ENCODE data around the gene ZNF793.
A peak's percentile ranks its signal among the peaks of the same experiment; 100 is the strongest.

The ZNF793 gene

GRCh38 chr19:37507167-37507464, 377 bp downstream of the ZNF793 start:
- Histone ChIP-seq H3K9ac (ENCODE audit: low read depth, low read length) (peak overlapping the region; percentile 98), H3K4me3 (ENCODE audit: low read depth, low read length) (peak overlapping the region; percentile 92)

GRCh38 chr19:37511186-37511585, 4.4 kb downstream of the ZNF793 start:
- Histone ChIP-seq H3K27me3 (ENCODE audit: control insufficient read depth, insufficient read depth, low read length) (no peaks in the 10 kb centered on the region), H3K9ac (ENCODE audit: low read depth, low read length) (no peak overlapping the region), H3K4me1 (ENCODE audit: control insufficient read depth, insufficient read depth, low read length) (no peaks in the 10 kb centered on the region), H3K36me3 (ENCODE audit: control insufficient read depth, insufficient read depth, low read length) (no peaks in the 10 kb centered on the region), H3K9me3 (ENCODE audit: control insufficient read depth, insufficient read depth, low read length) (no peaks in the 10 kb centered on the region), H3K4me3 (ENCODE audit: low read depth, low read length) (no peak overlapping the region)

More at GRCh38 chr19:37507167-37507464, 377 bp downstream of the ZNF793 start:
- Histone ChIP-seq H3K9me3 (ENCODE audit: control insufficient read depth, insufficient read depth, low read length) (no peaks in the 10 kb centered on the region), H3K4me1 (ENCODE audit: control insufficient read depth, insufficient read depth, low read length) (peaks cover 4% of the 10 kb centered on the region), H3K27me3 (ENCODE audit: control insufficient read depth, insufficient read depth, low read length) (no peaks in the 10 kb centered on the region), H3K36me3 (ENCODE audit: control insufficient read depth, insufficient read depth, low read length) (no peaks in the 10 kb centered on the region)

GRCh38 chr19:37511821-37512220, 5.1 kb downstream of the ZNF793 start:
- no peaks in the 10 kb centered on the region for H3K27me3 ChIP-seq (ENCODE audit: control insufficient read depth, insufficient read depth, low read length)
- H3K9ac ChIP-seq (ENCODE audit: low read depth, low read length): no peak overlapping the region
- no peaks in the 10 kb centered on the region for H3K36me3 ChIP-seq (ENCODE audit: control insufficient read depth, insufficient read depth, low read length)
- H3K4me3 ChIP-seq (ENCODE audit: low read depth, low read length): no peak overlapping the region
- H3K9me3 ChIP-seq (ENCODE audit: control insufficient read depth, insufficient read depth, low read length): no peaks in the 10 kb centered on the region
- H3K4me1 ChIP-seq (ENCODE audit: control insufficient read depth, insufficient read depth, low read length): no peaks in the 10 kb centered on the region

GRCh38 chr19:37513397-37513796, 6.7 kb downstream of the ZNF793 start:
- no peaks in the 10 kb centered on the region for H3K36me3 ChIP-seq (ENCODE audit: control insufficient read depth, insufficient read depth, low read length)
- H3K4me3 ChIP-seq (ENCODE audit: low read depth, low read length): no peak overlapping the region
- H3K27me3 ChIP-seq (ENCODE audit: control insufficient read depth, insufficient read depth, low read length): no peaks in the 10 kb centered on the region
- H3K9me3 ChIP-seq (ENCODE audit: control insufficient read depth, insufficient read depth, low read length): no peaks in the 10 kb centered on the region
- H3K9ac ChIP-seq (ENCODE audit: low read depth, low read length): no peak overlapping the region
- no peaks in the 10 kb centered on the region for H3K4me1 ChIP-seq (ENCODE audit: control insufficient read depth, insufficient read depth, low read length)

GRCh38 chr19:37519890-37520289, 13.2 kb downstream of the ZNF793 start:
- no peaks in the 10 kb centered on the region for H3K27me3 ChIP-seq (ENCODE audit: control insufficient read depth, insufficient read depth, low read length)
- peaks cover 9% of the 10 kb centered on the region for H3K36me3 ChIP-seq (ENCODE audit: control insufficient read depth, insufficient read depth, low read length)
- H3K9me3 ChIP-seq (ENCODE audit: control insufficient read depth, insufficient read depth, low read length): no peaks in the 10 kb centered on the region
- H3K4me3 ChIP-seq (ENCODE audit: low read depth, low read length): no peak overlapping the region
- no peaks in the 10 kb centered on the region for H3K4me1 ChIP-seq (ENCODE audit: control insufficient read depth, insufficient read depth, low read length)
- H3K9ac ChIP-seq (ENCODE audit: low read depth, low read length): no peak overlapping the region

GRCh38 chr19:37537391-37537947, 30.7 kb downstream of the ZNF793 start:
- no peak overlapping the region for H3K4me3 ChIP-seq (ENCODE audit: low read depth, low read length)
- peaks cover 27% of the 10 kb centered on the region for H3K9me3 ChIP-seq (ENCODE audit: control insufficient read depth, insufficient read depth, low read length)
- no peaks in the 10 kb centered on the region for H3K27me3 ChIP-seq (ENCODE audit: control insufficient read depth, insufficient read depth, low read length)
- H3K36me3 ChIP-seq (ENCODE audit: control insufficient read depth, insufficient read depth, low read length): peaks cover 39% of the 10 kb centered on the region
- H3K4me1 ChIP-seq (ENCODE audit: control insufficient read depth, insufficient read depth, low read length): no peaks in the 10 kb centered on the region
- H3K9ac ChIP-seq (ENCODE audit: low read depth, low read length): no peak overlapping the region

GRCh38 chr19:37551129-37551993, 44.6 kb downstream of the ZNF793 start:
- no peak overlapping the region for H3K9ac ChIP-seq (ENCODE audit: low read depth, low read length)
- H3K4me3 ChIP-seq (ENCODE audit: low read depth, low read length): peak overlapping the region; percentile 35
- H3K36me3 ChIP-seq (ENCODE audit: control insufficient read depth, insufficient read depth, low read length): peaks cover 3% of the 10 kb centered on the region
- peaks cover 29% of the 10 kb centered on the region for H3K9me3 ChIP-seq (ENCODE audit: control insufficient read depth, insufficient read depth, low read length)
- no peaks in the 10 kb centered on the region for H3K4me1 ChIP-seq (ENCODE audit: control insufficient read depth, insufficient read depth, low read length)
- H3K27me3 ChIP-seq (ENCODE audit: control insufficient read depth, insufficient read depth, low read length): no peaks in the 10 kb centered on the region

- Histone ChIP-seq H3K9ac (ENCODE audit: low read depth, low read length) (no peak overlapping the region), H3K9me3 (ENCODE audit: control insufficient read depth, insufficient read depth, low read length) (peaks cover 58% of the 10 kb centered on the region), H3K4me3 (ENCODE audit: low read depth, low read length) (no peak overlapping the region), H3K4me1 (ENCODE audit: control insufficient read depth, insufficient read depth, low read length) (no peaks in the 10 kb centered on the region), H3K27me3 (ENCODE audit: control insufficient read depth, insufficient read depth, low read length) (no peaks in the 10 kb centered on the region), H3K36me3 (ENCODE audit: control insufficient read depth, insufficient read depth, low read length) (peaks cover 11% of the 10 kb centered on the region)
Observed at GRCh38 chr19:37563518-37563917, 56.8 kb downstream of the ZNF793 start.

GRCh38 chr19:37564624-37565369, 58.1 kb downstream of the ZNF793 start:
- no peaks in the 10 kb centered on the region for H3K4me1 ChIP-seq (ENCODE audit: control insufficient read depth, insufficient read depth, low read length)
- H3K27me3 ChIP-seq (ENCODE audit: control insufficient read depth, insufficient read depth, low read length): no peaks in the 10 kb centered on the region
- H3K36me3 ChIP-seq (ENCODE audit: control insufficient read depth, insufficient read depth, low read length): peaks cover 11% of the 10 kb centered on the region
- no peak overlapping the region for H3K9ac ChIP-seq (ENCODE audit: low read depth, low read length)
- H3K9me3 ChIP-seq (ENCODE audit: control insufficient read depth, insufficient read depth, low read length): peaks cover 55% of the 10 kb centered on the region
- H3K4me3 ChIP-seq (ENCODE audit: low read depth, low read length): no peak overlapping the region

- Histone ChIP-seq H3K27me3 (ENCODE audit: control insufficient read depth, insufficient read depth, low read length) (no peaks in the 10 kb centered on the region), H3K36me3 (ENCODE audit: control insufficient read depth, insufficient read depth, low read length) (peaks cover 11% of the 10 kb centered on the region), H3K4me1 (ENCODE audit: control insufficient read depth, insufficient read depth, low read length) (no peaks in the 10 kb centered on the region), H3K9ac (ENCODE audit: low read depth, low read length) (no peak overlapping the region), H3K4me3 (ENCODE audit: low read depth, low read length) (no peak overlapping the region), H3K9me3 (ENCODE audit: control insufficient read depth, insufficient read depth, low read length) (peaks cover 55% of the 10 kb centered on the region)
Observed at GRCh38 chr19:37565370-37565669, 58.6 kb downstream of the ZNF793 start.

GRCh38 chr19:37572203-37572602, 65.5 kb downstream of the ZNF793 start:
- Histone ChIP-seq H3K36me3 (ENCODE audit: control insufficient read depth, insufficient read depth, low read length) (peaks cover 4% of the 10 kb centered on the region), H3K9me3 (ENCODE audit: control insufficient read depth, insufficient read depth, low read length) (peaks cover 18% of the 10 kb centered on the region), H3K27me3 (ENCODE audit: control insufficient read depth, insufficient read depth, low read length) (no peaks in the 10 kb centered on the region), H3K4me1 (ENCODE audit: control insufficient read depth, insufficient read depth, low read length) (no peaks in the 10 kb centered on the region), H3K4me3 (ENCODE audit: low read depth, low read length) (no peak overlapping the region), H3K9ac (ENCODE audit: low read depth, low read length) (no peak overlapping the region)

- Histone ChIP-seq H3K4me3 (ENCODE audit: low read depth, low read length) (no peak overlapping the region), H3K9ac (ENCODE audit: low read depth, low read length) (no peak overlapping the region), H3K4me1 (ENCODE audit: control insufficient read depth, insufficient read depth, low read length) (no peaks in the 10 kb centered on the region), H3K27me3 (ENCODE audit: control insufficient read depth, insufficient read depth, low read length) (no peaks in the 10 kb centered on the region), H3K36me3 (ENCODE audit: control insufficient read depth, insufficient read depth, low read length) (no peaks in the 10 kb centered on the region), H3K9me3 (ENCODE audit: control insufficient read depth, insufficient read depth, low read length) (peaks cover 6% of the 10 kb centered on the region)
Observed at GRCh38 chr19:37583340-37583739, 76.6 kb downstream of the ZNF793 start.
